ENCODE measurements around the gene BGN. TPM values are rescaled to one million over a fixed set of nuclear protein-coding genes. Genes with fewer than 3 reads are reported as not detected.

The BGN gene
- total RNA-seq, 1 donor from 2014 or later, result 90.8 TPM

DNA sequence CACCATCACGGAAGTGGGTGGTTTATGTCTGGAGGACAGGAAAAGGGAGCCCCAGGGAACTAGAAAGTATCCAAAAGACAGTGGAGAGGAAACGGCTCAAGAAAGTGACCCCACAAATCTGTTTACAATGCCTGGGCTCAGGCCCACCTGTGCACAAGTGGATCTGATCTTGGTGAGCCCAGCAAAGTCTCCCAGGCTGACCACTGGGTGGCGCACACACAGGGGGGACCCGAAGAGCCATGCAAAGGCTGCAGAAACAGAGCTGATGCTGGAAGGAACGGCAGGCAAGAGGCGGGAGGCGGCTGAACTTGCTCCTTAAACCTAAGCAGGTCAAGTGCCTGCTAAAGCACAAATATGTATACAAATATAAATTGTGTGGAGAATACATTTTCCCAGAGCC, 34.0 kb upstream of the BGN start:
- peak; percentile 38 for DNase-seq (ENCODE audit: low spot score)

DNA sequence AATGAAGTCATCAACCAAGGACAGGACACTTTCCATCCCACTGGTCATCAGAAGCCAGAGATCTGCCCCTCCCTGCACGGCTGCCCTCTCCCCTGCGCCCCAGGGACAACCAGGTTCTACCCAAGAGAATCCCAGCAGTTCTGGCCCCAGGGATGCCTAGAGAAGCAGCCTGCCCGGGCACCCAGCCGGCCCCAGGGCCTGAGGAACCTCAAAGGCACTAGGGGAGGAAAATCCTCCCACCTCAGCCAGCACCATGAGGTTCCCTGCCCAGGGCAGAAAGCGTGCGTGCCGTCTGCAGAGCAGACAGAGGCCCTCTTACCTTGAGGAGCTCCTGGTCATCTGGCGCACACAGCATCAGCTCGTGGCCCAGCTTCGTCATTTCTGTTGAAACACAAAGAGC, 32.5 kb upstream of the BGN start:
- DNase-seq (ENCODE audit: low spot score), result no peak

DNA sequence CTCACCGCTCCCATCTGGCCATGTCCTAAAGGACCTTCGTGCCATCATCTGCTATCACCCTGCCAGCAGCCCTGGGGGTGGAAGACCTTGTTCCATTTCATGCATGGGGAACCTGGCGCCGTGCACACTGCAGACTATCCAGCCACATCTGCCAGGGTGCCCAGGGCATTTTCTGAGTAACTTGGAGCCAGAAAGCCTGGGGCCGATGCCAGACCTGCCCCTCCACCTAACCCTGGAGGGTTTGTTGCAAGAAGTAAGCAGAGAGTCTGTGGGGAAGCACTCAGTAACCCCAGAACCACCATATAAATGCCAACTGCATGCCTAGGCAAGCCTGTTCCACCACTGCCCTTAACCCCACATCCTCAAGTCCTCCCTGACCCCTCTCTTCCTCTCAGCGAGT, 31.7 kb upstream of the BGN start:
- no peak for DNase-seq (ENCODE audit: low spot score)

- DNase-seq (ENCODE audit: low spot score), result no peak
Observed at GRCh38 chrX:153463556-153463955, 31.2 kb upstream of the BGN start.

DNA sequence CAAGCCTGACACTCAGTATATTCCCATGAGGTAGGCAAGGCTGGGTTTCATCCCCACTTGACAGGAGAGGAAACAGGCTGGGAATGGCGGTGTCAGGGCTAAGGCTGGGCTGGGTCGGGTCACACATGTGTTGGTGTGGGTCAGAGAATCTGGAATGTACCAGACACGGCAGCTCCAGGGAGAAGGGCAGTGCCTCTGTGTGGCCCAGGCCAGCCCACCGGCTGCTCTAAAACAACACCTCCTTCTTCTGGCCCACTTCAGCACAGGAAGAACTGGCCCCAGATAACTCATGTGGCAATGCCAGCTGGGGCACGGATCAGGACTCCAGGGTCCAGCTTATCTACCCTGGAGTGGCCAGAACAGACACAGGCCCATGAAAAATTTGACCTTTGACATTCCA, 30.7 kb upstream of the BGN start:
- DNase-seq (ENCODE audit: low spot score), result no peak

DNA sequence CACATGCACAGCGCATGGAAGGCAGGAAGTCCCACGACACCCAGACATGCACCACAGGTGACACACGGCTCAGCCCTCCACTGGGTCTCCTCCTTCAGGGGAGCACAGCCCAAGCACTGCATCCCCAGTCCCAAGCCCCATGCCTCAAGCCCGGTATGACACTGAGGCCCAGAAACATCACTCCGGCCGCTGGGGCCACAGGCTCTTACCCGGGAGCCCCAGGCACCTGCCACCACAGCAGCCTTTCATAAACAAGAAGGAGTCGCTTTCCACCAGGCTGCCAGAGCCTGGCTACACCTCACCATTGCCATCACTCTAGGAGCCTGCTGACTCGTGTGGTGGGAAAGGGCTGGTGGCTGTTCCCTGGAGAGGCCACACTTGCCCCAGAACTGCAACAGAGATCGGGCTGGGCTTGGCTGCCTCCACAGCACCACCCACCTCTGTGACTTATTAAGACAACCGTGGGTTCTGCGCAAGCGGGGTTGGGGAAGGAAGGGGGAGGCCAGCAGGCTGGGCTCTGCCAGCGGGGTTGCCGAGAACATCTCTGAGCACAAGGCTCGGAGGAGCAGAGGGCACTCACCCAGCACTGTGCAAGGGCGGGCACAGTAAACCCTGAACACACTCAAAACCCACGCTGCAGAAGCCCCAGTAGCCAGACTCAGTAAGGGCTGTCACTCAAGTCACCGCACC, 28.9 kb upstream of the BGN start:
- no peak for DNase-seq (ENCODE audit: low spot score)

GRCh38 chrX:153468008-153468580, 26.7 kb upstream of the BGN start:
- DNase-seq (ENCODE audit: low spot score), result no peak

- no peak for DNase-seq (ENCODE audit: low spot score)
Observed at GRCh38 chrX:153469811-153470410, 24.9 kb upstream of the BGN start.

- DNase-seq (ENCODE audit: low spot score), result peak; percentile 91
Observed at GRCh38 chrX:153470411-153471363, 24.1 kb upstream of the BGN start, which contains the start of gene HAUS7. HAUS7 (minus strand) TSS chrX:153470576; CDS start chrX:153470557, 19 bp downstream.

DNA sequence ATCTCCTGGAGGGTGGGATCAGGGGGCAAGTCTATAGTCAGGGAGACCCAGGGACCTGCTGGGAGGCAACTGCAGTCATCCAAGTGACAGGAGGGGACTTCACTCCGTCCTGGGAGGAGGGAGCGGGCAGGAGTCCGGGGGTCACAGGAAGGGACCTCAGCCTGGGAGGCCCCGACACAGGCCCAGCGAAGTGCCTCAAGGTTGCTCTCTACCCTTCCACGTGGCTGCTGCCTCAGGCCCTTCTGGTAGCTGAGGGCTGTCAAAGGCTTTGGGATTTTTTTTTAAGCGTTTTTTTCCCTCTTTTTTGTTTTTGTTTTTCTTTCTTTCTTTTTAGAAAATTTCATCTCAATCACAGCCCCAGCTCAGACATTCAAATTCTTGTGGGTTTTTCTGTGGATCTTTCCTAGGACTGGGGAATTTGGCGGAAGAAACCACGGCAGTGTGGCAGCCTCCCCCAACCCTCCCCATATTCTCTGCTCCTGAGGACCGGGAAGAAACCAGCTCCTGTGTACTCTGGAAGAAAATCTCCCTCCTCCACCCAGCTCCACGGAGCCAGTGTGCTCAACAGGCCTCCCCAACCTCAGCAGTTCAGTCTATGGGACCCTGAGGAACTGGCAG, 23.0 kb upstream of the BGN start:
- DNase-seq (ENCODE audit: low spot score), result peak; percentile 42

DNA sequence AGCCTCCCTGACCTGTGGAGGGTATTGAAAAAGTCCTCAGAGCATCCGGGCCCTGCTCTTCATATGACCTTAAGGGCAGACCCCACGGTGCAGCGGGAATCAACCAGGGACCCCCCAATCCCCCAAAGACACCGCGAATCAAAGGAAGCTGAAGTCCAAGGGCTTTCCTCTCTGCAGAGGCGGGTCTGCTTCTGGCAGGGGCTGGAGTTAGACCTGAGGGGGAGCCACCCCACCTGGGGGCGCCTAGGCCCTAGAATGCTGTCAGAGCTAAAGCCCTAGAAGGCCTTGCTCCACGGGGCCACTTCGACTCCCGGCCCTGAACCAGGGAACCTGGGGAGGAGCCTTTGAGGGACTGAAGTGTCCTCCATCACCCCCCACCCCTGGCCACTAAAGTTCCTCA, 21.7 kb upstream of the BGN start:
- DNase-seq (ENCODE audit: low spot score), result no peak

- DNase-seq (ENCODE audit: low spot score), result no peak
Observed at GRCh38 chrX:153474266-153474665, 20.5 kb upstream of the BGN start.

DNA sequence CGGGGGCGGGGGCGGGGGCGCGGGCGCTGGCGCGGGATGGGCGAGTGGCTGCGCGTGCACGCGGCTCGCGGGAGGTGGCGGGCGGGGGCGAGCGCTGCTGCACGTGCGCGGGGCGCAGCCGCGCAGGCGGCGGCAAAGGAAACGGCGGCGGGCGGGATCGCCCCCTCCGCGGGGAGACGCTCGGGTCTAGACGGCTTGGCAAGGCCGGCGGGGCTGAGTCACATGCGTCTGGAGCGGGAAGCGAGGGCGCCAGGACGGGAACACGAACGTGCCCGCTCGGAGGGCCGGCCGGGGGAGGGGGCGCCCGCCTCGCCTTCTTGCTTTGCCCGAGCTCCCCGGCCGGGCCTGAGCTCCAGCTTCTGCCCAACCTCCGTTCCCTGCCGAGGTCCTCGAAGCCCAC, 20.1 kb upstream of the BGN start:
- peak; percentile 82 for DNase-seq (ENCODE audit: low spot score)

DNA sequence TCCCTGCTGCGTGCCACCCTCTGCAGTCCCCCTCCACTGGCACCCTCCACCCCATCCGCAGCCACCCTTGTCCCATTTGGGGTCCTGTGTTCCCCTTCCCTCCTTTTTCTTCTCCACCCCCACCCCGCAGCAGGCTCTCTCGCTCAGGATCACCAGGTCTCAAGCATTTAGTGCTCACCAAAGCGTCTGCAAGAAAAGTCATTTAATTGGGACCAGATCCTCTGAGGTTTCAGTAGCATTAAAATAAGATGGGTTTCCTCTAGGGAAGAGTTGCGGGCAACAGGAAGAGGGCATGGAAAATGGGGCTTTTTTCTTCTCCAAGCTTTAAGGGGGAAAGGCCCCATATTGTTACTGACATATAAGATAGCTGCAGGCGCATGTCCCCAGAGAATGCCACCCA, 19.5 kb upstream of the BGN start:
- no peak for DNase-seq (ENCODE audit: low spot score)

DNA sequence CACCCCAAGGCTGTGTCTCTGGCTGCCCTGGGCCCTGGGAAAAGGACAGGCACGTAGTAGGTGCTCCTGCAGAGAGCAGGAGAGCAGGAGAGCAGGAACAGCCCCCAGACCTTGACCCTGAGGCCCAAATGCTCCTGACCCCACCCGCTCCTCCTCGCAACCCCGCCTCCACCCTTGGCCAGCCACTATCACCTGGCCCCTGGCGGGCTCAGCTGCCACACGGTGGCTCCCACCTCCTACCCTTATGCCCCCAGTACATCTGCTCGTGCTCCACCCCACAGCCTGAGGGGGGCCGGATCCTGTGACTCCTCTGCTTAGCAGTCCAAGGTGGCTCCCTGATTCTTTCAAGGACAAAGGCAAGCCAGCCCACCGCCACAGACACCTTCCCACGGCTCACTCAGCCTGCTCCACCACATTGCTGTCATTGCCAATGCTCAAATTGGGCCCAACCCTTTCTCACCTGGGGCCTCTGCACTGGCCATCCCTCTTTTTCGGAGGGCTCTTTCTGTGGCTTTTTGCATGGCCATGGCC, 19.0 kb upstream of the BGN start:
- DNase-seq (ENCODE audit: low spot score), result no peak

- peak; percentile 85 for DNase-seq (ENCODE audit: low spot score)
Observed at GRCh38 chrX:153476666-153477363, 18.0 kb upstream of the BGN start.

DNA sequence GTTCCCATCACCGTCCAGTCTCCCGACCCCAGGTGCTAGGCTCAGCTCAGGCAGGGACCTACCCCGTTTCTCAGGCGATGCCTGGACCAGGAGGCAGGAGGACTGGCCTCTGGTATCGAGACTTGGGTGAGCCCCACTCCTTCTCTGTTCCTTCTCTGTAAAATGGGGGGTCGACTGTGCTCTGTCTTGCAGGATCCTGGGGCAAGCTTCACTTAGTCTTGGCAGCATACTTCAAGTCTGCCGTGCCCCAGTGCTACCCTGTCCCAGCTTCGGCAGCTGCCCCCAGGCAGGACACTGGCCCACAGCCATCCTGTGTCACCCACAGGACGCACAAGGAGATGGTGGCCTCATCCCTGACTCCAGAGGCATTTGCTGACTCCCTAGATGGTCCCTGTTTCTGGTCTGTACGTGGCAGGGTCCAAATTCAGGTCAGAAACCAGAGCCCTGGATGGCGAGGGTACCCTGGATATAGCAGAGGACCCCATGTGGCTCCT, 17.4 kb upstream of the BGN start:
- DNase-seq (ENCODE audit: low spot score), result no peak

GRCh38 chrX:153477901-153478300, 16.9 kb upstream of the BGN start:
- DNase-seq (ENCODE audit: low spot score), result peak; percentile 40

DNA sequence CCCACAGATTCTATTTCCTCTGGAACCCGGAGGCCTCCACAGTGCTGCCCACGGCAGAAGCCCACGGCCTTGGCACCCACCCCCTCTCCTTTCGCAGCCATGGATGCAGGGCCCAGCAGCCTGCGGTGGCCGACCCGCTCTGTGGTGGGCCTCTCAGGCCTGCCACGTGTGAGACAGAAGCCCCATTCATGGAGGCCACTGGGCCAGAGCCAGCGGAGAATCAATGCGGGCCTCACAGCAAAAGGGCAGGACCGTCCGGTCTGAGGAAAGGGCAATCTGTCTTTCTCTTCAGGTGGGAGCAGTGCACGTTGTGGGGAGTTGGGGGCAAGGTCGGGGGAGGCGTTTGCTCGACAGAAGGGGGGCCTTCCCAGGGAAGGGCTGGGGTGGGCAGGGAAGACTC, 16.0 kb upstream of the BGN start:
- no peak for DNase-seq (ENCODE audit: low spot score)

- DNase-seq (ENCODE audit: low spot score), result no peak
Observed at GRCh38 chrX:153481043-153481442, 13.7 kb upstream of the BGN start.
